Thyroid gland (tissue), 4 donors: ENCODE data around the gene CCDC85A.

Source experiments
- POLR2A ChIP-seq, 2 donors: fragments of 450-650 bp; IDR thresholded peaks; one replicate each; pipeline ENCODE4 v1.6.1; 2017; ENCODE audit warnings: antibody characterized with exemption in 2 of 2, mild to moderate bottlenecking in 2 of 2, moderate library complexity in 1 of 2
- TF ChIP-seq, protein P1 (sequence below), 6 experiments: fragments of 200-600 bp in 3 of 6; fragments of 450-650 bp in 3 of 6; sonication (generic) in 3 of 6; IDR thresholded peaks; one replicate each; pipeline ENCODE4 v1.5.1; 2016 to 2019; ENCODE audit warnings: antibody characterized with exemption in 6 of 6, mild to moderate bottlenecking in 2 of 6, inconsistent platforms in 1 of 6, moderate library complexity in 1 of 6

DNA sequence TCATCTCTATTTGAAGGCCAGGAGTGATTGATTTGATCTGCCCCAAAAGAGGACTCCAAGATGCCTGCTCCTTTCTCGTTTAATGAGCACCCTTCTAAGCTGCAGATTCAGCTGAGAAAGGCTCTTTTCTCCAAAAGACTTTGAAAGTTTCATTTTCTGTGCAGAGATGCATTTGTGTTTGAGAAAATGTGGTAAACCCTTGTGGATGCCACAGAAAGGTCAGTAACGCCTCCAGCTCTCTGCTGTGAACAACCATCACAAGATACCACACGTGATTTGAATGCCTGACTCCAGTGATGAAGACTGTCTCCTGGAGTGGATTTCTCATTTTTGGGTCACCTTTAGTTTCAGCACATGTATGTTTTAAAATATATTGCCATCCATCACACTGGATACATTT lies 35.0 kb upstream of the CCDC85A start:
- TF ChIP-seq, protein P1, sequence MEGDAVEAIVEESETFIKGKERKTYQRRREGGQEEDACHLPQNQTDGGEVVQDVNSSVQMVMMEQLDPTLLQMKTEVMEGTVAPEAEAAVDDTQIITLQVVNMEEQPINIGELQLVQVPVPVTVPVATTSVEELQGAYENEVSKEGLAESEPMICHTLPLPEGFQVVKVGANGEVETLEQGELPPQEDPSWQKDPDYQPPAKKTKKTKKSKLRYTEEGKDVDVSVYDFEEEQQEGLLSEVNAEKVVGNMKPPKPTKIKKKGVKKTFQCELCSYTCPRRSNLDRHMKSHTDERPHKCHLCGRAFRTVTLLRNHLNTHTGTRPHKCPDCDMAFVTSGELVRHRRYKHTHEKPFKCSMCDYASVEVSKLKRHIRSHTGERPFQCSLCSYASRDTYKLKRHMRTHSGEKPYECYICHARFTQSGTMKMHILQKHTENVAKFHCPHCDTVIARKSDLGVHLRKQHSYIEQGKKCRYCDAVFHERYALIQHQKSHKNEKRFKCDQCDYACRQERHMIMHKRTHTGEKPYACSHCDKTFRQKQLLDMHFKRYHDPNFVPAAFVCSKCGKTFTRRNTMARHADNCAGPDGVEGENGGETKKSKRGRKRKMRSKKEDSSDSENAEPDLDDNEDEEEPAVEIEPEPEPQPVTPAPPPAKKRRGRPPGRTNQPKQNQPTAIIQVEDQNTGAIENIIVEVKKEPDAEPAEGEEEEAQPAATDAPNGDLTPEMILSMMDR (IDR thresholded peaks at IDR 0.05) = no peak
- no peak for TF ChIP-seq POLR2A (IDR thresholded peaks at IDR 0.05)
